Lower leg skin (tissue), 4 donors: ENCODE results near the gene COQ2. TPM values are rescaled to one million over a fixed set of nuclear protein-coding genes. Genes with fewer than 3 reads are reported as not detected.

Experiments
- DNase-seq, 2 donors: peaks; one replicate each; pipeline ENCODE4 v3.0.0-alpha.2; 2019; ENCODE audit warnings: low spot score in 2 of 2
- H3K4me3 ChIP-seq: fragments of 200-600 bp; sonication (generic); 2 replicates; pipeline ENCODE4 v1.5.1; 2017; ENCODE audit warnings: mild to moderate bottlenecking, low read depth; ENCODE audit not compliant: poor library complexity, severe bottlenecking
- POLR2A ChIP-seq, 2 donors: fragments of 450-650 bp; IDR thresholded peaks; one replicate each; pipeline ENCODE4 v1.6.1; 2016 to 2017; ENCODE audit warnings: antibody characterized with exemption in 2 of 2, mild to moderate bottlenecking in 1 of 2, moderate library complexity in 1 of 2
- WGBS, 2 donors: methylation state at CpG; one replicate each; pipeline ENCODE4 v1.1.5; 2018; 5-methylcytosine and 5-hydroxymethylcytosine counted together
- intact Hi-C: fragments of 100-400 bp; cut with DNase I; formaldehyde crosslinking; loops from one replicate; pipeline ENCODE4 v1.15.0; 2023; ENCODE audit warnings: low total_unique reads
- total RNA-seq, 4 donors: library from RNA; depleted of rRNA; stranded (reverse); fragments of >200 nt; gene quantifications; one replicate each; pipeline ENCODE4 v1.1.0, GENCODE V29; 2016
- TF ChIP-seq, protein P1 (sequence below), 3 donors: fragments of 450-650 bp; IDR thresholded peaks; one replicate each; pipeline ENCODE4 v1.5.1; 2016; ENCODE audit warnings: antibody characterized with exemption in 3 of 3, mild to moderate bottlenecking in 3 of 3, moderate library complexity in 2 of 3

Gene COQ2
- total RNA-seq, 4 donors from 2014 or later = 9.7 to 20.1 (median 12.6) TPM

DNA sequence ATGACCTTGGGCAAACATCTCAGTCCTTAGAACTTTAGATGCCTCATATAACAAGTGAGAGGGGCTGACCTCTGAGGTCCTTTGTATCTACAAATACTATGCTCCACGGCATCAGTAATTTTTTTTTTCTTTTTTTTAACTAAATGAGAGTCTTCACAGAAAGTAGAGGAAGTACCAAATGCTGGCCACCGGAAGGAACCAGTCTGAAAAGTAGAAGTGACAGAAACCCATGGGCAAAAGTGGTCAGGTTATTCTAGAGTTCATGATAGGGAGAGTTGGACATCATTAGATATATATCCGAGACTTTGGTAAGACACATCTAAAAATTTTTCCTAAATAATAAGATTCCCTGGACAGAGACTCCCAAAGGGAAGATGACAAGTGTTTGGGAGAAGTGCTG lies 53.7 kb downstream of the COQ2 start:
- intact Hi-C loops = loop anchor here (10.0 kb wide), 1 partner anchor 494 kb away; no protein-coding TSS in a partner anchor
- H3K4me3 ChIP-seq = no peak overlapping the region
- DNase-seq = no peak
- WGBS, 2 donors = 79 to 83% methylated on average over 3 of the region's 3 CpGs
- TF ChIP-seq, protein P1, sequence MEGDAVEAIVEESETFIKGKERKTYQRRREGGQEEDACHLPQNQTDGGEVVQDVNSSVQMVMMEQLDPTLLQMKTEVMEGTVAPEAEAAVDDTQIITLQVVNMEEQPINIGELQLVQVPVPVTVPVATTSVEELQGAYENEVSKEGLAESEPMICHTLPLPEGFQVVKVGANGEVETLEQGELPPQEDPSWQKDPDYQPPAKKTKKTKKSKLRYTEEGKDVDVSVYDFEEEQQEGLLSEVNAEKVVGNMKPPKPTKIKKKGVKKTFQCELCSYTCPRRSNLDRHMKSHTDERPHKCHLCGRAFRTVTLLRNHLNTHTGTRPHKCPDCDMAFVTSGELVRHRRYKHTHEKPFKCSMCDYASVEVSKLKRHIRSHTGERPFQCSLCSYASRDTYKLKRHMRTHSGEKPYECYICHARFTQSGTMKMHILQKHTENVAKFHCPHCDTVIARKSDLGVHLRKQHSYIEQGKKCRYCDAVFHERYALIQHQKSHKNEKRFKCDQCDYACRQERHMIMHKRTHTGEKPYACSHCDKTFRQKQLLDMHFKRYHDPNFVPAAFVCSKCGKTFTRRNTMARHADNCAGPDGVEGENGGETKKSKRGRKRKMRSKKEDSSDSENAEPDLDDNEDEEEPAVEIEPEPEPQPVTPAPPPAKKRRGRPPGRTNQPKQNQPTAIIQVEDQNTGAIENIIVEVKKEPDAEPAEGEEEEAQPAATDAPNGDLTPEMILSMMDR (IDR thresholded peaks at IDR 0.05) = no peak

DNA sequence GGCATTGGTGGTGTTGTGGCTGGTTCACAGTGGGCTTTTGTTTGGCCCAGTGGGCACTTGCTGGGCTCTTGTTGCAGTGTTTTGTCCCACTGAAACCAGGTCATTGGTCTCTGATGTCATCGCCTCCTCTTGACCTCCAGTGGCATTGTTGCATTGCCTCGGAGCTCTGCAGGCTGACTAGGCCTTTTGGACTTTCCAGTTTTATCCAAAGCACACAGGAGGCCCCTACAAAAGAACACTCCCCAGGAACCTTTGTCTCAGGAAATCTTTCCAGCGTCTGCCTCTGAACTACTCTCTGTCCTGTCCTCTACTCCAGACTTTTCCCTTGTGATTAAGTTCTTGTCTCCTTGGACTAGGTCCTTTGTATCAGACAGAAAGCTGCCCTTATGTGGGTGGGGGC lies 54.8 kb downstream of the COQ2 start:
- 71 to 97% methylated on average over 3 of the region's 3 CpGs for WGBS, 2 donors
- TF ChIP-seq, protein P1 (IDR thresholded peaks at IDR 0.05) = no peak
- TF ChIP-seq POLR2A (IDR thresholded peaks at IDR 0.05) = no peak
- no peak for DNase-seq
- H3K4me3 ChIP-seq = no peak overlapping the region
- intact Hi-C loops = loop anchor here (10.0 kb wide), 1 partner anchor 495 kb away; no protein-coding TSS in a partner anchor

DNA sequence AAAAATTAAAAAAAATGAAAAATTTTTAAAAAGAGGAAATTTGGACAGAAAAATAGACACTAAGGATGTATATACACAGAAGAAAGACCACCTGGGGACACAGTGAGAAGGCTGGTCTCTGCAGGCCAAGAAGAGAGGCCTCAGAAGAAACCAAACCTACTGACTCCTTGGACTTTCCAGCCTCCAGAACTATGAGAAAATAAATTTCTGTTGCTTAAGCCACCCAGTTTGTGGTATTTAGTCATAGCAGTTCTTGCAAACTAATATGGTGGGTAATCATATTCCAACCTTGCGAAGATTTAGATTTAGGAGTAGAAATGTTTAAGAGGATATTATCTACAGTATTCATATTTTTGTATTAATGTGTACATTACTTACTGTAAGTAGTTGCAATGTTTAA lies 56.4 kb downstream of the COQ2 start:
- intact Hi-C loops = no loop called here
- no peak overlapping the region for H3K4me3 ChIP-seq
- TF ChIP-seq, protein P1 (IDR thresholded peaks at IDR 0.05) = no peak
- TF ChIP-seq POLR2A (IDR thresholded peaks at IDR 0.05) = no peak
- no peak for DNase-seq
- WGBS, 2 donors = 97 to 98% methylated on average over 1 of the region's 1 CpG

DNA sequence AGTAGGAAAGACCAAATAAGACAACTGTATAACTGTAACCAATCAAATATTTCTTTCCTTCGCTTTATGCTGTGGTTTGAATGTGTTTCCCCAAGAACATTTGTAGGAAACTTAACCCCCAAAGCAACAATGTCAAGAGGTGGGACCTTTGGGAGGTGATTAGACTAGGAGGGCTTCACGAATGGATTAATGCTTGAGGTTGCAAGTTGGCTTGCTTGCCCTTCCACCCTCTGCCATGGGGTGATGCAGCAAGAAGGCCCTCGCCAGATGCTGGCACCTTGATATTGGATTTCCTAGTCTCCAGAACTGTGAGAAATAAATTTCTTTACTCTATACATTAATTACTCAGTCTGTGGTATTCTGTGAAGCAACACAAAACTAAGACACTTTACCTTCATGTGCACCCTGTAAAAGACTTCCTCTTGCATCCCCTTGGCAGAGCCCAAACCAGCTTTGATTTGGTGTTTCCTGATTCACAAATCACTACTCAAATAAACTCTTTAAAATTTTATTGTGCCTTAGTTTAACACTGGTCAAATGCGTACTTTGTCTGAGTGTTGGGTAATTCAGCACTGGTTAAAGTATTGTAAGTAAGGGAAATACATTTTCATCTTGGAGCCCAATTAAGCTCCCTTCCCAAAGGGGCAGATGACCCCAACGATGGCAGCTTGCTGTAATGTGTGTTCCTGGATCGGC lies 59.9 kb downstream of the COQ2 start:
- no peak overlapping the region for H3K4me3 ChIP-seq
- no peak for DNase-seq
- intact Hi-C loops = no loop called here
- WGBS, 2 donors = 89 to 93% methylated on average over 6 of the region's 6 CpGs
- TF ChIP-seq POLR2A (IDR thresholded peaks at IDR 0.05) = no peak

DNA sequence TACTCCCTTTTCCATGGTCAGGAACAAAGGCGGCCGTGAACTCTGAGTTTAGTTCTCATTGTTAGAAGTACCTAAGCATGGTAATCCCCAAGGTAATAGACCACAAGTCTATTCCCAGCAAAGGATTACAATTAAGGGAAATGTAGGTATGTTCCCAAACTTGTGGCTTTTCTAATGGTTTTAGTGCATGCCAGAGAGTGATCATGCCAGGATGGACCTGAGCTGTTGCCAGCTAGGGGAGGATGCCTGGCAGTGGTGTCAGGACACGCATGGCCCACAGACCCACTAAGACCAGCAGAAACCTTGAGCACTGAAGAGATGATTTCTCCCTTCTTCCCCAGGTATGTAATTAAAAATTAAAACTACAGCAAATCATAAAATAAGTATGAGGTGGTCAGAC lies 60.8 kb downstream of the COQ2 start:
- no peak overlapping the region for H3K4me3 ChIP-seq
- intact Hi-C loops = no loop called here
- TF ChIP-seq, protein P1 (IDR thresholded peaks at IDR 0.05) = no peak
- TF ChIP-seq POLR2A (IDR thresholded peaks at IDR 0.05) = no peak
- no peak for DNase-seq
- 81 to 86% methylated on average over 3 of the region's 3 CpGs for WGBS, 2 donors

DNA sequence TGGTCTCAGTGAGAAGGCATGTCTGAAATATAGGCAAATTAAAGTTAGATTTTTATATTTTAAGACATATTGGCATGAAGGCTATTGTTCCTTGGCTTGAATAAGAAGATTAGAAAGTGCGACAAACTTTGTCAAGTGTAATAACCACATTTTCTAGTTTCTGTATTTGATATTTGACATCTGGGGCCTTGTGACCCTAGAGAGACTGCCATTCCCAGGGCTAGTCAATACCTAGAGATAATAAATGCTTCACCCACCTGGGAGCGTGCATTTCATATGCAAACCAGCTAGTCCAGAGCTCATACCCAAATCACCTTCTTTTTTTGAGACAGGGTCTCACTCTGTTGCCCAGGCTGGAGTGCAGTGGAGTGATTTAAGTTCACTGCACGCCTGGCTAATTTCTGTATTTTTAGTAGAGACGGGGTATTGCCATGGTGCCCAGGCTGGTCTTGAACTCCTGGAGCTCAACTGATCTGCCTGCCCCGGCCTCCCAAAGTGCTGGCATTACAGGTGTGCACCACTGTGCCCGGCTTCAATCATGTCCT lies 62.6 kb downstream of the COQ2 start:
- WGBS, 2 donors = 91 to 94% methylated on average over 6 of the region's 6 CpGs
- TF ChIP-seq POLR2A (IDR thresholded peaks at IDR 0.05) = no peak
- TF ChIP-seq, protein P1 (IDR thresholded peaks at IDR 0.05) = no peak
- intact Hi-C loops = no loop called here
- DNase-seq = no peak
- no peak overlapping the region for H3K4me3 ChIP-seq
